Femur (tissue), 1 donor: ENCODE measurements around the gene PDE4C.
"Not testable (repeated sequence)": the region's sequence is repeated elsewhere in the genome, so short reads cannot be mapped to it uniquely, and the experiment has no call there.

Experiments
- DNase-seq: peaks from one replicate; pipeline ENCODE4 v3.0.0-alpha.2; 2017

Gene PDE4C

GRCh38 chr19:18221815-18222725 is 4.2 kb downstream of the PDE4C start:
- no peak for DNase-seq

- no peak for DNase-seq
These were observed 5.5 kb downstream of the PDE4C start for GRCh38 chr19:18220632-18221275.

- no peak for DNase-seq
These were observed 6.2 kb downstream of the PDE4C start for GRCh38 chr19:18219911-18220631.

DNA sequence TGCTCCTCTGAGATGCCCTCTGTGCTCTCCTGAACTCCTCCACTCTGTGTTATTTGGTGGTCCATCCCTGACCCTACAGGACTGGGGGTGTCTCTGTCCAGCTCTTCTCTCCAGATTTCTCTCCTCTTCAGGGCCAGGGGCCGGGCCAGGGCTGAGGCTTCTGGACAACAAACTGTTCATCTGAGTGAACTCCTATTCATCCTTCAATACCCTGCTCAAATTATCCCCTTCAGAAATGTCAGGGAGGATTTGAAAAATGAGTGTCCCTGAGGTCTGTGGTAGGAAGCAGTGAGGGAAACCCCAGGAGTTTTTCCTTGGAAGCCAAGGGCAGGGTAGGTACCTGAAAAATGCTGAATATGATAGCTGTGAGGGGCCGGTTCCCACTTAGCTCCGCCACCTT is 7.6 kb downstream of the PDE4C start:
- no peak for DNase-seq

- no peak for DNase-seq
These were observed 8.1 kb downstream of the PDE4C start for GRCh38 chr19:18218159-18218558.

DNA sequence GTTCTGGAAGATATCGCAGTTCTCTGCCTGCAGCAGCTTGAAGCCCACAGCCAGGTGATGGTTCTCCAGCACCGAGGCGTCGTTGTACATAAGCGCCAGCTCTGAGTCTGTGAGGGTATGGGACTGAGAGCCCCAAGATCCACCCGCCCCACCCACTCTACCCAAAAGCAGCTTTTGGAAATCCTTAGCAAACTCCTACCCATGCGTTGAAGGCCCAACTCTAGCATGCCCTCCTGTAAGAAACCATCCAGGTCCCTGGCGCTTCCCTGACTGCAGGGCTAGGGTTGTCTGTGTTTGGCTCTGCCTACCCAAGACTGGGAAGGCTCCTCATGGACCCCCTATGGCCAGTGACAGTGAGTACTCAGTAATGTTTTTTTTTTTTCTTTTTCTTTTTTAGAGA is 9.4 kb downstream of the PDE4C start:
- no peak for DNase-seq

- DNase-seq: no peak
These were observed 11.3 kb downstream of the PDE4C start for GRCh38 chr19:18214779-18215433.

DNA sequence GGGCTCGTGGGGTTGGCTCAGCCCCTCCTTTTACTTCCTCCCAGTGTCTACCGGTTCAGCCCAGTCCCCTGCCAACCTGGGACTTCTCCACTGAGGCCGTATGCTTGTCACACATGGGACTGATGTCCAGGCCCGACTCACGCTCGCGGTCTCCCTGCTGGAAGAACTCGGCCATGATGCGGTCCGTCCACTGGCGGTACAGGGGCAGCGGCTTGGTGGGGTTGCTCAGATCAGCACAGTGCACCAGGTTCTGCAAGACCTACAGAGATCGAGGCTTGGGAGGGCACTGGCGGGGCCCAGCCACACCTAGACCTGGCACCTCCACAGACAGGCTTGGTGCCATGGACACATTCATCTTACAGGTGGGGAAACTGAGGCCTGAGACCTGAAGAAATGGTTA is 14.6 kb downstream of the PDE4C start:
- no peak for DNase-seq

DNA sequence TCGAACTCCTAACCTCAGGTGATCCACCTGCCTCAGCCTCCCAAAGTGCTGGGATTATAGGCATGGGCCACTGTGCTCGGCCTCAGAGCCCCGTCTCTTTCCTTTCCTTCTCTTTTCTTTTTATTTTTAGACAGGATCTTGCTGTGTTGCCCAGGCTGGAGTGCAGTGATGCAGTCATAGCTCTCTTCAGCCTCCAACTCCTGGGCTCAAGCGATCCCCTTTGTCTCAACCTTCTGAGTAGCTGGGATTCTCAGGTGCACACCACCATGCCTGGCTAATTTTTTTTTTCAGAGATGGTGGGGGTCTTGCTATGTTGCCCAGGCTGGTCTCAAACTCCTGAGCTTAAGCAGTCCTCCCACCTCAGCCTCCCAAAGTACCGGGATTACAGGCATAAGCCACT is 16.3 kb downstream of the PDE4C start:
- not testable (repeated sequence) for DNase-seq

DNA sequence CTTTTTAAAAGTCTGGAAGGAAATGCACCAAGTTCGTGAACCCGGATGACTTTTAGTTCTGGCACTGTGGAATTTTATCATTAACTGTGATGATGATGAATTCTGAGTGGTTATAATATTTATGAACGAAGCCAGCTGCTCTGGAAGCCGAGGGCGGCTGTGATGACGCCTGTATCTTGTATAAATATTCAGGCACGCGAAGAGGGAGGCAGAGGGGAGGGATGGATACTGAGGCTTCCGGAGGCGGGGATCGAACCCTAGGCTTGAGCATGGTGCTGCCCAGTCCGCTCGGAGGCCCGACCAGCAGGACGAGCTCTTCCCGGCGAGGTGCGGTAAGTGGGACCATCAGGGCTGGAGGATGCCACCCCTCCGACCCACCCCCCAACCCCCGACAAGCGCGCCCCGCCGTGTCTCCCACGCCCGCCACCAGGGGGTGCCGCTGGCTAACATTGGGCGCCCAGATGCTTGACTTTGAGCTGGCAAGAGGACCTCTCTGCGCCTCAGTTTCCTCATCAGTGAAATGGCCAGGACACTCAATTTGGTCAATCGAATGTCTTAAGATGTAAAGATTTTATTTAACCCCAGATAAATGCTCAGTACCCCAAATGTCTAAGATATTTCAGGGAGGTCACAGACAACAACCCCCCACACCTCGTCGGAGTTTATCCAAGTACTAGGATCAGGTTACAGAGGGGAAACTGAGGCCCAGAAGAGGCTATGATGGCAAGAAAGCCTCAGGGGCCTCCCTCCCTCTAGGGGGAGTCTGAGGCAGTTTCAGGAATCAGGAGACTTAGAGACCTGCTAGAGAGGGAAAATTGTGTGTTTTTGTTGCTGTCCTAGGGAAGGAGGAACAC is 17.9 kb downstream of the PDE4C start:
- DNase-seq: no peak

- DNase-seq: no peak
These were observed 20.2 kb downstream of the PDE4C start for GRCh38 chr19:18206018-18206417.

DNA sequence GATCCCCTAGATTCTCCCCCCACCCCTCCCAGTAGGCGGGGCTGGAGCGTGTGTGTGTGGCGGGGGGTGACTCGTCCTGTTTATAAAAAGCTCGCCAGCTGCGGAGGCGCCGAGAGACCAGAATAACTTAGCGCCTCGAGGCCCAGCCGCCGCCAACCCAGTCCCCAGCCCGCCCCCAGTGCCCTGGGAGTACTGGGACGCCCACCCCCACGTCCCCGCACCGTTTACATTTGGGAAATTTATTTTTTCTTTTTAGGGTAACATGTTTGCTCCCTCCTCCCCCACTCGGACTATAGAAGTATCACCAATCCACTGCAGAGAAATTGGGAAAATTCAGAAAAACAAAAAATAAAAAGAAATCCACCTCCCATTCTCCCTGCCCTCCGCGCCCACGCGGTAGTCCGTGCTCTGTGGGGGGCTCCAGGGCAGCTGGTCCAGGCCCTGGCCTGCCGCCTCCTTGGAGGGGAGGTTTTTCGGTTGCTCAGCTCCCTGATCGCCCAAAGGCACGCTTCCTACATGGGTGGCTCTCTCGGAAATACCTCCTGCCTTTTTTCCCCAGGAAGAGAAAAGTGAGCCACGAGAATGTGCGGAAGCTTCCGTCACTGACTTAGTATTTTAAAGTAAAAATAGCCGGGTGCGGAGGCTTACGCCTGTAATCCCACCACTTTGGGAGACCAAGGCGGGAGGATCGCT is 20.9 kb downstream of the PDE4C start:
- DNase-seq: peak; percentile 88

- peak; percentile 84 for DNase-seq
These were observed 21.6 kb downstream of the PDE4C start for GRCh38 chr19:18204394-18205199.

- DNase-seq: peak; percentile 100
These were observed 22.3 kb downstream of the PDE4C start, which contains the start of gene RAB3A for GRCh38 chr19:18203863-18204393. Gene RAB3A (minus strand): TSS chr19:18204042. CDS start chr19:18202740, 1,302 bp downstream.

DNA sequence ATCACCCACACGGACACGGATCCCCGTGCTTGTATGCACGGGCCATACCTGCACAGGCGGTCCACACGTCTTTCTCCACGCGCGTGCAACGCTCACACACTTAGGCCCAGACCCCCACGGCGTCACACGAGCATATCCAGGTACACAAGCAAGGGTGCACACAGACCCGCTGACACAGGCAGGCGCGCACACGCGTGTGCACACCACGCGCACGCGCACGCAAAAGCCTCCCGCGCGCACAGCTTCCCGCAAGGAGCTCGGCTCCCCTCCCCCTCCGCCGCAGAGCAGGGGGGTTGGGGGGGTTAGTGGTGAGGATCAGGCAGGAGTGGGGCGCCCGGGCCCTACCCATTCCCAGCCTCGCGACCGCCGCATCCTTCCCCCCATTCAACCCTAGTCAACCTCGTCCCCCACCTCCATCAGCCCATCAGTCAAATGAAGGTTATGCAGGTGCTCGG is 22.8 kb downstream of the PDE4C start:
- DNase-seq: no peak

DNA sequence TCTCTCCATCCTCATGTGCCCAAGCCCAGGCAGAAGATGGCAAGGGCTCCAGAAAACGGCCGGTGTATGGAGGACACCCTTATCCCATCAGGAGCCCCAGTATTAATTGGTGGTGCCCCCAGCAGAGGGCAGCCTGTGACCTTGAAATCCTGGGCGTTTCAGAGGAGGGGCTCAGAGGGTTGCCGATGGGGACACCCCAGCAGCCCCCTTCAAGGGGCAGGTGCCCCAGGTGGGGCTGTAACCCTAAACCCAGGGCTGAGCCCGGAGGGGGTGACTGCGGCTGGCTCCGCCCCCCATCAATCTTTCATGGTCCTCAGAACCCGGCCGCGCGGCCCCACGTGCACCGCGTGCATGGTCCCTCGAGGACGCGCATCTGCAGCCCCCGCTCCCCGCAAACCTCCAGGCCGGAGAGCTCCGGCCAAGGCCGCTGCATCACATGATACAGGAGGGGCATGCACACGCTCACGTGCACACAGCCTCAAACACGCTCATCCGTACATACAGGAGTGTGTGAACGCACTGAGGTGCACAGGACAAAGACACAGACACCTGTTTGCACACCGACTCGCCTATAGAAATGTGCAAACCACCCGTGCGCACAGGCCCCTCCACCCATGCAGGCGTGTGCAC is 23.3 kb downstream of the PDE4C start:
- DNase-seq: peak; percentile 46

DNA sequence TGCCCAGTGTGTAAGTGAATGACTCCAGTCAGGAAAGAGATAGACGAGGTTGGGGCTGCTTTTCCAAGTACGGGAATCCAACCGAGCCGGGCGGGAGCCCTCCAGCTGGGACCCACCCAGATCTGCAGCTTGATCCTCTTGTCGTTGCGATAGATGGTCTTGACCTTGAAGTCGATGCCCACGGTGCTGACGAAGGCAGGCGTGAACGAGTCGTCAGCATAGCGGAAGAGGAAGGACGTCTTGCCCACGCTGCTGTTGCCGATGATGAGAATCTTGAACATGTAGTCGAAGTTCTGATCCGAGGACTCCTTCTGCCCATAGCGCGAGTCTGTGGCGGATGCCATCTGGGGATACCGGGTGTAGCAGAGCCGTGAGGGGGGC is 23.9 kb downstream of the PDE4C start:
- no peak for DNase-seq

DNA sequence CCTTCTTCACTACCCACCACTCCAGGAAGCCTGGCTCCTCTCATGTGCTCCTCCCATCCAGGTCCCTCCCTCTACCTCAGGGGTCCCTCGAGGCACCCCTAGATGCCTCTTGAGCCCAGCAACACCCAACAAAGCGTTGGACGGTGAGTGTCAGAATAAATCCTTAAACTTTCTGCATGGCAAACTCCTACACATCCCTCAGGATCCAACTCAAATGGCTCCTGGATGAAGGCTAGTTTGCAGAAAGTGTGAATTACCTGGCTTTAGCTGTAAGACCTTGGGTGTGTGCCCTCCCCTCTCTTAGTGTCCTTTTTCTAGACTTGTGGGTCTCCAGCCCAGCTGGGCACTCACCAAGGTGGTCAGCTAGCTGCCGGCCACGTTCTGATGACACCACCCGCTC is 27.9 kb downstream of the PDE4C start:
- DNase-seq: no peak

- no peak for DNase-seq
These were observed 28.3 kb downstream of the PDE4C start for GRCh38 chr19:18197941-18198340.

DNA sequence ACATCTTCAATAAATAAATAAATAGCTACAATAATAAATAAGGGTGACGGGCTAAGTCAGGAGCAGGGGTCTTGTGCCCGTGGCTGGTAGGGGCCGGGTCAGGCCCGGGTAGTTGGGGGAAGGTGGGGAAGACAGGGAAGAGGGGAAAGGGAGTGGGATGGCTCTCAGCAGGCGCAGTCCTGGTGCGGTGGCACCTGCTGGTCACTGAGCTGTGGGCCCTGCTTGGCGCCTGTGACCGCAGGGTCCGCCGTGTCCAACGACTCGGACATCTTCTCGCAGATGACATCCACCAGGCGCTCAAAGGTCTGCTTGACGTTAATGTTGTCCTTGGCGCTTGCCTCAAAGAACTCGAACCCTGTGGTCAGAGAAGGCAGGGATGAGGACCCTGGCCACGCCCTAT is 28.9 kb downstream of the PDE4C start:
- DNase-seq: no peak
